Measurements from ENCODE around the gene RNF207. TPM values are rescaled to one million over a fixed set of nuclear protein-coding genes. Genes with fewer than 3 reads are reported as not detected.

RNF207 gene
- total RNA-seq, 1 donor from 2014 or later, result 83.3 TPM

DNA sequence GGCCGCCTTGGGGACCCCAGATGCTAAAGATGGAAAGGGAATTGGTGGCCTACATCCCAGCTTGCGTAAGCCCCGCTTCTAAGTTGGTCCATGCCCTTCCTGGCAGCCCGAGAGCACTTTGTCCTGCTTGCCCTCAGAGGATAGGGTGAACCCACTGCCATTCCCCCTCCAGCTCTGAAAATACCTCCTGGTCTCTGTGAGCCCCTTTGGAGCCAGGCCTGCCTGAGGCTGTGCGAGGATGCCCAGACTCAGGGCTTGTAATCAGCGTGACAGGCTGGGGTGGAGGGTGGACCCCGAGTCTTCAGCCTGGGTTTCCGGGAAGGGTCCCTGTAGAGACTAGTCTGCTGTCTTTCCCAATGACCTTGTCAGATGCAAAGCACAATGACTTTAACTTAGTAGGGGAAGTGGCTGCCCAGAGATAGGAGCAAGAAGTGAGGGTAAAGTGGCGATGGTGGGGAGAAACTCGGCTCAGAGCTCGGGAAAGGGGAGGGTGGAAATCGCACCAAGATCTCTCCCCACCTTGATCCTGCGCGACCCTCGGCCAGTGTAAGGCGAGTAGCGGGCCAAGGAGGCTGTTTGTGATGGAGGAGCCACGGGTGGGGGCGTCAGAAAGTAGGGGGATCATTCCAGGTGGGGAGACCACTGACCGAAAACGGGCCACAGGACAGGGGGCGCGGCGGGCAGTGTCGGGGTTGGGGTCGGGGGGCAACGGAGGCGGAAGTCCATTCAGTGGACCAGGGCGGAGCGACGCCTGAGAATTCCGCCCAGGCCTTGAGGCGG lies 35.4 kb downstream of the RNF207 start:
- DNase-seq, result no peak
- Histone ChIP-seq H3K9me3 (replicated peaks) (no peaks in the 10 kb centered on the region), H3K27ac (replicated peaks) (no peak overlapping the region), H3K4me3 (peak overlapping the region; percentile 50), H3K36me3 (no peaks in the 10 kb centered on the region), H3K4me1 (peaks cover 28% of the 10 kb centered on the region), H3K27me3 (ENCODE audit: low read depth) (peaks cover 75% of the 10 kb centered on the region)
- intact Hi-C loops (cut with micrococcal nuclease), result no loop called here
- TF ChIP-seq CTCF (IDR thresholded peaks at IDR 0.05; ENCODE audit: borderline replicate concordance), result no peak

DNA sequence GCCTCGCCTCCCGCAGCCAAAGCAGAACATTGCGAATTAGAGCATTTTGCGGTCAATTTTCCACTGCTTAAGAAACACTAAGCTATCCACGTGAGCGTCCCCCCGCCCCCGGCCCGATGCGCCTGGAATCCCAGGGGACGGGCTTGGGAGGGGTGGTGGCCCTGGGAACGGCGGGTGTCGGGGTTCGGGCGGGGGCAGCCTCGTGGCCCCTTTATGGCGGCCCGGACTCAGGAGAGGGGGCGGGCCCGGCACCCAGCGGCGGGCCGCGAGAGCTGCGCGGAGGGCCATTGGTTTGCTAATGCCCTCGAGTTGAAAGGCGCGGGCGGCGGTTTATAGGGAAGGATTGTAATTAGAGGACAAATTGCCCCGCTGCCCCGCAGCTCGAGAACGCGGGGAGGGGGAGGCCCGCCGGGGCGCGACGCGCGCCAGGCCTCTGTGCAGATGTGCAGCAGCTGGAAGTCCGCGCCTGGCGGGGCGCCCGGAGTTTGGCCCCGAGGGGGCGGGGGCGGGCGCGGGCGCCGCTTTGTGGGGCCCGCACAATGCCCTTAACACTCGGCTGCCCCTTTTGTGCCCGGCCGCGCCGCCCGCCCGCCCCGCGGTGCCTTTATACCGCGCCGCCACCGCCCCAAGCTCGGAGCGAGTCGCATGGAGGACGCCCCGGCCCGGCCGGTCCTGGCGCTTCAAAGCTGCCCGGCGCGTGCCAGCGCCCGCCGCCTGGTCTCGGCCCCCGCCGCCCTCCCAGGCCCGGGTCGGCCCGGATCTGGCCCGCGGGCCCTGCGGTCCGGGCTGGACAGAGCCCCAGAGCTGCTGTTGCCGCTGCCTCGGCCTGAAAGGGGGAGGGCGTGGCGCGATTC lies 36.2 kb downstream of the RNF207 start:
- DNase-seq, result no peak
- Histone ChIP-seq H3K4me3 (peak overlapping the region; percentile 50), H3K27me3 (ENCODE audit: low read depth) (peaks cover 84% of the 10 kb centered on the region), H3K4me1 (peaks cover 31% of the 10 kb centered on the region), H3K27ac (replicated peaks) (no peak overlapping the region), H3K36me3 (no peaks in the 10 kb centered on the region), H3K9me3 (replicated peaks) (no peaks in the 10 kb centered on the region)
- intact Hi-C loops (cut with micrococcal nuclease), result no loop called here
- TF ChIP-seq CTCF (IDR thresholded peaks at IDR 0.05; ENCODE audit: borderline replicate concordance), result no peak

- intact Hi-C loops (cut with micrococcal nuclease), result no loop called here
- no peaks in the 10 kb centered on the region for H3K9me3 ChIP-seq (replicated peaks)
- H3K27ac ChIP-seq (replicated peaks), result no peak overlapping the region
- peaks cover 31% of the 10 kb centered on the region for H3K4me1 ChIP-seq
- H3K36me3 ChIP-seq, result no peaks in the 10 kb centered on the region
- DNase-seq, result no peak
- H3K4me3 ChIP-seq, result no peak overlapping the region
- peaks cover 95% of the 10 kb centered on the region for H3K27me3 ChIP-seq (ENCODE audit: low read depth)
- TF ChIP-seq CTCF (IDR thresholded peaks at IDR 0.05; ENCODE audit: borderline replicate concordance), result no peak
These were observed 37.3 kb downstream of the RNF207 start for GRCh38 chr1:6243053-6243834.

DNA sequence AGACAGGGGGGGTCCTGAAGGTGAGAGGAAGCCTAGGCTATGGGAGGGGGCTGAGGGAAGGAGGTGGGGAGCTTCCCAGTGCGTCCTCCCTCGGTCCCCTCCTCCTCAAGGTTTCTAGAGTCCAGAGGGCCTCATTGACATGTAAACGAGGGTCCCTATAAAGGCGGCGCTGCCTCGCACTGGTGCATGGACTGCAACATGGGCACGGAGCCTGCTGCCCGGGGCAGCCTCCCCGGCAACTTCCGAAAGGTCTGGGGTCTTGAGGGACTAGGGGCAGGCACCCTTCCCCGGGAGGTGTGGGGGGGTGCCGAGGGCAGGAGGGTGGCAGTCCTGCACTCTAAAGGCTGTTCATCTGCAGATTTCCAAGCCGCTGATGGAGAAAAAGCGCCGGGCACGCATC lies 38.1 kb downstream of the RNF207 start, which contains the start of gene HES3:
HES3 (plus strand) TSS at position 187 of the 400 bp plus-strand sequence; CDS start at position 374, 187 bp downstream.
- Histone ChIP-seq H3K27ac (replicated peaks) (no peak within 1 kb of the TSS), H3K27me3 (ENCODE audit: low read depth) (peaks cover 98% of the 10 kb centered on the region), H3K4me3 (no peak within 1 kb of the TSS), H3K36me3 (no peaks in the 10 kb centered on the region), H3K9me3 (replicated peaks) (no peaks in the 10 kb centered on the region), H3K4me1 (peaks cover 34% of the 10 kb centered on the region)
- TF ChIP-seq CTCF (IDR thresholded peaks at IDR 0.05; ENCODE audit: borderline replicate concordance), result no peak
- DNase-seq, result no peak
- intact Hi-C loops (cut with micrococcal nuclease), result no loop called here

DNA sequence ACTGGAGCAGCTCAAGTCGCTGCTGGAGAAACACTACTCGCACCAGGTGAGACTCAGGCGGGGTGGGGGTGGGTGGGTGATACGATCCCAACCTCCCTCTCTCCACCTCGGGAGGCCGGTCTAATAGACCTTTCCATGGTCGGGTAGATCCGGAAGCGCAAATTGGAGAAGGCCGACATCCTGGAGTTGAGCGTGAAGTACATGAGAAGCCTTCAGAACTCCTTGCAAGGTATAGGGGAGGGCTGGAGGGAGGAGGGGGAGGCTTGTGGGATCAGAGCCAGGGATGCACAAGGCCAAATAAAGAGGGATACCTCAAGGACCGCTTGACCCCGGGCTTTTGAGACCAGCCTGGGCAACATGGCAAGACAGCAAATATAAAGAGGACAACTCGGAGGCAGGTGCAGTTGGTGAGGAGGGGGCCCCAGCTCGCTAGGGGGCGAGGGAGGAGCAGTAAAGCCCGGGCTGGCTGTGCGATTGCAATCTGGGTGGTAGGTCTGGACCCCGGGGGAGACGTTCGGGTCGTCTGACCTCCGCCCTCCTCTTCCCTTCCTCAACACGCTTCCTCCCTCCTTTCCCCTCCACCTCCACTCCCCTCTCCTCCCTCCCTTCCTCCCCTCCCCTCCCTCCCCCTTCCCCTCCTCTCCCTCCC lies 38.6 kb downstream of the RNF207 start:
- no peak for DNase-seq
- Histone ChIP-seq H3K4me3 (no peak overlapping the region), H3K27me3 (ENCODE audit: low read depth) (peaks cover 97% of the 10 kb centered on the region), H3K36me3 (no peaks in the 10 kb centered on the region), H3K27ac (replicated peaks) (no peak overlapping the region), H3K9me3 (replicated peaks) (no peaks in the 10 kb centered on the region), H3K4me1 (peaks cover 38% of the 10 kb centered on the region)
- intact Hi-C loops (cut with micrococcal nuclease), result no loop called here
- TF ChIP-seq CTCF (IDR thresholded peaks at IDR 0.05; ENCODE audit: borderline replicate concordance), result no peak

Measured in left ventricle myocardium inferior (tissue), 1 donor.